HepG2 (cell line): ENCODE measurements around the gene BIK. TPM values are rescaled to one million over a fixed set of nuclear protein-coding genes. Genes with fewer than 3 reads are reported as not detected.

Experiments
- BHLHE40 ChIP-seq: IDR thresholded peaks from 2 replicates; pipeline ENCODE4 v1.6.1; 2011; ENCODE audit warnings: low read length, improper control_type of control experiment
- CHD2 ChIP-seq: IDR thresholded peaks from 2 replicates; pipeline ENCODE4 v1.6.1; 2011; ENCODE audit warnings: low read depth, low read length, improper control_type of control experiment
- HOXA3 ChIP-seq: sonication (generic); formaldehyde crosslinking; IDR thresholded peaks from 2 replicates; pipeline ENCODE4 v1.5.0; 2020; ENCODE audit warnings: missing genetic modification reagents
- KMT2A ChIP-seq: sonication (generic); formaldehyde crosslinking; IDR thresholded peaks from 2 replicates; pipeline ENCODE4 v1.4.0; 2020; ENCODE audit warnings: missing genetic modification reagents
- NFKBIZ ChIP-seq: IDR thresholded peaks from 2 replicates; pipeline ENCODE4 v1.6.1; 2018; ENCODE audit warnings: missing genetic modification reagents, missing compliant biosample characterization
- SETDB1 ChIP-seq: sonication (generic); formaldehyde crosslinking; IDR thresholded peaks from 2 replicates; pipeline ENCODE4 v1.5.1; 2020; ENCODE audit warnings: missing genetic modification reagents, mild to moderate bottlenecking, borderline replicate concordance
- SMAD9 ChIP-seq: sonication (generic); formaldehyde crosslinking; IDR thresholded peaks from 2 replicates; pipeline ENCODE4 v1.5.1; 2020; ENCODE audit warnings: mild to moderate bottlenecking, missing genetic modification reagents
- ZNF143 ChIP-seq: sonication (generic); formaldehyde crosslinking; IDR thresholded peaks from 2 replicates; pipeline ENCODE4 v1.4.0; 2020; ENCODE audit warnings: missing genetic modification reagents
- ZNF883 ChIP-seq: sonication (generic); formaldehyde crosslinking; IDR thresholded peaks from 2 replicates; pipeline ENCODE4 v1.5.1; 2020; ENCODE audit warnings: mild to moderate bottlenecking, missing genetic modification reagents; ENCODE audit errors: not compliant biosample characterization
- polyA plus RNA-seq, 8 experiments: library from polyadenylated mRNA; depleted of rRNA in 3 of 8; stranded (reverse) in 7 of 8; unstranded in 1 of 8; fragments of >200 nt; fragmentation: Illumina TruSeq in 4 of 8; extraction: Trizol in 4 of 8; gene quantifications; 2 replicates each; pipeline versions ENCODE4 v1.2.1 to v1.2.3, GENCODE V29; 2011 to 2016; ENCODE audit warnings: low read depth in 4 of 8, missing spikeins in 1 of 8, mixed read lengths in 1 of 8; ENCODE audit not compliant: insufficient read depth in 1 of 8
- total RNA-seq, 5 experiments: library from RNA; depleted of rRNA; stranded (reverse); fragments of >200 nt; fragmentation: Illumina TruSeq; extraction: Trizol; gene quantifications; 2 replicates each; pipeline ENCODE4 v1.2.3, GENCODE V29; 2016; ENCODE audit warnings: low read depth in 1 of 5
- TF ChIP-seq, protein P1 (sequence below): sonication (generic); formaldehyde crosslinking; IDR thresholded peaks from 2 replicates; pipeline ENCODE4 v1.4.0; 2020; ENCODE audit warnings: missing genetic modification reagents
- TF ChIP-seq, protein P2 (sequence below): sonication (generic); formaldehyde crosslinking; IDR thresholded peaks from 2 replicates; pipeline ENCODE4 v1.5.1; 2020; ENCODE audit warnings: mild to moderate bottlenecking, missing genetic modification reagents, moderate library complexity
- TF ChIP-seq, protein P3 (sequence below), 2 experiments: fragments of 450-650 bp in 1 of 2; sonication (generic) in 1 of 2; formaldehyde crosslinking in 1 of 2; IDR thresholded peaks; 2 replicates each; pipeline versions ENCODE4 v1.6.1 to v1.8.0; 2016 to 2022; ENCODE audit warnings: antibody characterized with exemption in 1 of 2, mild to moderate bottlenecking in 1 of 2, missing genetic modification reagents in 1 of 2

The BIK gene
- total and polyA plus RNA-seq, 2 of the 13 experiments (the other 11 are each of a cell fraction or from before 2014, with no cell fraction given), result 0.54 to 0.80 TPM

DNA sequence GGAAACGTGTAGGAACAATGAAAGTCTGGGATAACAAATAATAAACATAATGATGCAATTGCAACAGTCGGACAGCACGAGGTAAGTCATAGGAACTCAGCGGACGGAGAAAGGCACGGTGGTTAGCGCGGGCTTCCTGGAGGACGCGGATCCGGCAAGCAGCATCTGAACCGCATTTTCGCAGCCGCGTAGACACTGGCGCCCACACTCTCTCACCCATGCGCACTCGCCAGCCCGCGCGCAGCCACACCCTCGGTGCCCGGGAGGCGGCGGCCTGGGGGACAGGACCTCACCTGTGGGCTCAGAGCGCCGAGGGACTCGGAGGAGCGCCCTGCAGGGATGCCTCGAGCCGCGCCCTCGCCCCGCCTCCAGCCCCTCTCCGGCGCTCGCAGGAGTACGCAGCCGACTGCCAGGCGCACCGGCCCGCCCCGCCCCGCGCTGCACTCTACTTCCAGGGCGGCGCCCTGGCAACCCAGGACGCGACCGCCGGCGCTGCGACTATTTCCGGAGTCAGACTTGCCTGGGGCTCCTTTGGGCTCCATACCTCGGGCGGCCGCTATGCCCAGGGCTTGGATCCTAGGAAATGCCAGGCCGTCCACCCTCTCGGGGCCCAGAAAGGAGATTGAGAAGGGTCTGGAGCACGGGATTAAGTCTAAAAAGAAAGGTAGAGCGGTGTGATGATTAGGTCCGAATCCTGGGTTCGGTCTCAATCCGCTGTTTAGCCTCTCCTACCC, 21.4 kb upstream of the BIK start, which contains the start of gene TTLL1 (continued):
- TF ChIP-seq, protein P1, sequence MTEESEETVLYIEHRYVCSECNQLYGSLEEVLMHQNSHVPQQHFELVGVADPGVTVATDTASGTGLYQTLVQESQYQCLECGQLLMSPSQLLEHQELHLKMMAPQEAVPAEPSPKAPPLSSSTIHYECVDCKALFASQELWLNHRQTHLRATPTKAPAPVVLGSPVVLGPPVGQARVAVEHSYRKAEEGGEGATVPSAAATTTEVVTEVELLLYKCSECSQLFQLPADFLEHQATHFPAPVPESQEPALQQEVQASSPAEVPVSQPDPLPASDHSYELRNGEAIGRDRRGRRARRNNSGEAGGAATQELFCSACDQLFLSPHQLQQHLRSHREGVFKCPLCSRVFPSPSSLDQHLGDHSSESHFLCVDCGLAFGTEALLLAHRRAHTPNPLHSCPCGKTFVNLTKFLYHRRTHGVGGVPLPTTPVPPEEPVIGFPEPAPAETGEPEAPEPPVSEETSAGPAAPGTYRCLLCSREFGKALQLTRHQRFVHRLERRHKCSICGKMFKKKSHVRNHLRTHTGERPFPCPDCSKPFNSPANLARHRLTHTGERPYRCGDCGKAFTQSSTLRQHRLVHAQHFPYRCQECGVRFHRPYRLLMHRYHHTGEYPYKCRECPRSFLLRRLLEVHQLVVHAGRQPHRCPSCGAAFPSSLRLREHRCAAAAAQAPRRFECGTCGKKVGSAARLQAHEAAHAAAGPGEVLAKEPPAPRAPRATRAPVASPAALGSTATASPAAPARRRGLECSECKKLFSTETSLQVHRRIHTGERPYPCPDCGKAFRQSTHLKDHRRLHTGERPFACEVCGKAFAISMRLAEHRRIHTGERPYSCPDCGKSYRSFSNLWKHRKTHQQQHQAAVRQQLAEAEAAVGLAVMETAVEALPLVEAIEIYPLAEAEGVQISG (CRISPR knock-in tag), result peak; percentile 69; the same call in 1 of the 2 replicates
- TF ChIP-seq BHLHE40 (peak; percentile 26; the same call in 1 of the 2 replicates), ZNF883 (peak; percentile 84), CHD2 (no peak), ZNF143 (CRISPR knock-in tag) (peak; percentile 27; the same call in 1 of the 2 replicates), SETDB1 (no peak; the same call in 1 of the 2 replicates), KMT2A (CRISPR knock-in tag) (peak; percentile 77; the same call in 1 of the 2 replicates), NFKBIZ (peak; percentile 58), SMAD9 (CRISPR knock-in tag) (0 out of 2 replicates have a peak, but pooled peaks have one; percentile 72), HOXA3 (CRISPR knock-in tag) (peak; percentile 83)
- TF ChIP-seq, protein P2, sequence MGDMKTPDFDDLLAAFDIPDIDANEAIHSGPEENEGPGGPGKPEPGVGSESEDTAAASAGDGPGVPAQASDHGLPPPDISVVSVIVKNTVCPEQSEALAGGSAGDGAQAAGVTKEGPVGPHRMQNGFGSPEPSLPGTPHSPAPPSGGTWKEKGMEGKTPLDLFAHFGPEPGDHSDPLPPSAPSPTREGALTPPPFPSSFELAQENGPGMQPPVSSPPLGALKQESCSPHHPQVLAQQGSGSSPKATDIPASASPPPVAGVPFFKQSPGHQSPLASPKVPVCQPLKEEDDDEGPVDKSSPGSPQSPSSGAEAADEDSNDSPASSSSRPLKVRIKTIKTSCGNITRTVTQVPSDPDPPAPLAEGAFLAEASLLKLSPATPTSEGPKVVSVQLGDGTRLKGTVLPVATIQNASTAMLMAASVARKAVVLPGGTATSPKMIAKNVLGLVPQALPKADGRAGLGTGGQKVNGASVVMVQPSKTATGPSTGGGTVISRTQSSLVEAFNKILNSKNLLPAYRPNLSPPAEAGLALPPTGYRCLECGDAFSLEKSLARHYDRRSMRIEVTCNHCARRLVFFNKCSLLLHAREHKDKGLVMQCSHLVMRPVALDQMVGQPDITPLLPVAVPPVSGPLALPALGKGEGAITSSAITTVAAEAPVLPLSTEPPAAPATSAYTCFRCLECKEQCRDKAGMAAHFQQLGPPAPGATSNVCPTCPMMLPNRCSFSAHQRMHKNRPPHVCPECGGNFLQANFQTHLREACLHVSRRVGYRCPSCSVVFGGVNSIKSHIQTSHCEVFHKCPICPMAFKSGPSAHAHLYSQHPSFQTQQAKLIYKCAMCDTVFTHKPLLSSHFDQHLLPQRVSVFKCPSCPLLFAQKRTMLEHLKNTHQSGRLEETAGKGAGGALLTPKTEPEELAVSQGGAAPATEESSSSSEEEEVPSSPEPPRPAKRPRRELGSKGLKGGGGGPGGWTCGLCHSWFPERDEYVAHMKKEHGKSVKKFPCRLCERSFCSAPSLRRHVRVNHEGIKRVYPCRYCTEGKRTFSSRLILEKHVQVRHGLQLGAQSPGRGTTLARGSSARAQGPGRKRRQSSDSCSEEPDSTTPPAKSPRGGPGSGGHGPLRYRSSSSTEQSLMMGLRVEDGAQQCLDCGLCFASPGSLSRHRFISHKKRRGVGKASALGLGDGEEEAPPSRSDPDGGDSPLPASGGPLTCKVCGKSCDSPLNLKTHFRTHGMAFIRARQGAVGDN (CRISPR knock-in tag), result peak; percentile 90
- TF ChIP-seq, protein P3, sequence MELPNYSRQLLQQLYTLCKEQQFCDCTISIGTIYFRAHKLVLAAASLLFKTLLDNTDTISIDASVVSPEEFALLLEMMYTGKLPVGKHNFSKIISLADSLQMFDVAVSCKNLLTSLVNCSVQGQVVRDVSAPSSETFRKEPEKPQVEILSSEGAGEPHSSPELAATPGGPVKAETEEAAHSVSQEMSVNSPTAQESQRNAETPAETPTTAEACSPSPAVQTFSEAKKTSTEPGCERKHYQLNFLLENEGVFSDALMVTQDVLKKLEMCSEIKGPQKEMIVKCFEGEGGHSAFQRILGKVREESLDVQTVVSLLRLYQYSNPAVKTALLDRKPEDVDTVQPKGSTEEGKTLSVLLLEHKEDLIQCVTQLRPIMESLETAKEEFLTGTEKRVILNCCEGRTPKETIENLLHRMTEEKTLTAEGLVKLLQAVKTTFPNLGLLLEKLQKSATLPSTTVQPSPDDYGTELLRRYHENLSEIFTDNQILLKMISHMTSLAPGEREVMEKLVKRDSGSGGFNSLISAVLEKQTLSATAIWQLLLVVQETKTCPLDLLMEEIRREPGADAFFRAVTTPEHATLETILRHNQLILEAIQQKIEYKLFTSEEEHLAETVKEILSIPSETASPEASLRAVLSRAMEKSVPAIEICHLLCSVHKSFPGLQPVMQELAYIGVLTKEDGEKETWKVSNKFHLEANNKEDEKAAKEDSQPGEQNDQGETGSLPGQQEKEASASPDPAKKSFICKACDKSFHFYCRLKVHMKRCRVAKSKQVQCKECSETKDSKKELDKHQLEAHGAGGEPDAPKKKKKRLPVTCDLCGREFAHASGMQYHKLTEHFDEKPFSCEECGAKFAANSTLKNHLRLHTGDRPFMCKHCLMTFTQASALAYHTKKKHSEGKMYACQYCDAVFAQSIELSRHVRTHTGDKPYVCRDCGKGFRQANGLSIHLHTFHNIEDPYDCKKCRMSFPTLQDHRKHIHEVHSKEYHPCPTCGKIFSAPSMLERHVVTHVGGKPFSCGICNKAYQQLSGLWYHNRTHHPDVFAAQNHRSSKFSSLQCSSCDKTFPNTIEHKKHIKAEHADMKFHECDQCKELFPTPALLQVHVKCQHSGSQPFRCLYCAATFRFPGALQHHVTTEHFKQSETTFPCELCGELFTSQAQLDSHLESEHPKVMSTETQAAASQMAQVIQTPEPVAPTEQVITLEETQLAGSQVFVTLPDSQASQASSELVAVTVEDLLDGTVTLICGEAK (IDR thresholded peaks at IDR 0.05), result peak; percentile 56
- TF ChIP-seq, protein P3 (CRISPR knock-in tag; IDR thresholded peaks at IDR 0.05), result no peak
